Nephron progenitor cell (in vitro differentiated cells): ENCODE results near the gene GMPPA.

Experiments used
- DNase-seq: peaks from one replicate; pipeline ENCODE4 v3.0.0; 2021
- H3K27ac Mint-ChIP-seq: 2 replicates; pipeline ENCODE4 v1.8.0; 2021; ENCODE audit warnings: mild to moderate bottlenecking, moderate library complexity, mixed read lengths
- H3K27me3 Mint-ChIP-seq: 2 replicates; pipeline ENCODE4 v1.8.0; 2021; ENCODE audit warnings: mild to moderate bottlenecking, low read depth, mixed read lengths; ENCODE audit not compliant: poor library complexity
- H3K36me3 Mint-ChIP-seq: 2 replicates; pipeline ENCODE4 v1.8.0; 2021; ENCODE audit warnings: low read depth, mixed read lengths
- H3K4me1 Mint-ChIP-seq: 2 replicates; pipeline ENCODE4 v1.8.0; 2021; ENCODE audit warnings: mixed read lengths
- H3K4me3 Mint-ChIP-seq: 2 replicates; pipeline ENCODE4 v1.8.0; 2021; ENCODE audit warnings: mild to moderate bottlenecking, moderate library complexity, mixed read lengths
- H3K9me3 Mint-ChIP-seq: 2 replicates; pipeline ENCODE4 v1.8.0; 2021; ENCODE audit warnings: mild to moderate bottlenecking, moderate library complexity, mixed read lengths
- CTCF ChIP-seq: fragments of 200-600 bp; sonication (generic); IDR thresholded peaks from 2 replicates; pipeline ENCODE4 v1.5.0; 2021; ENCODE audit warnings: antibody characterized with exemption

The GMPPA gene

GRCh38 chr2:219471476-219472371 is 27.0 kb upstream of the GMPPA start:
- Mint-ChIP-seq H3K36me3 (no peaks in the 10 kb centered on the region), H3K4me1 (peaks cover 28% of the 10 kb centered on the region), H3K27me3 (no peaks in the 10 kb centered on the region), H3K27ac (no peak overlapping the region), H3K9me3 (no peaks in the 10 kb centered on the region), H3K4me3 (no peak overlapping the region)
- DNase-seq = no peak
- TF ChIP-seq CTCF = no peak

GRCh38 chr2:219472629-219473187 is 26.0 kb upstream of the GMPPA start:
- Mint-ChIP-seq H3K36me3 (no peaks in the 10 kb centered on the region), H3K4me1 (peaks cover 28% of the 10 kb centered on the region), H3K4me3 (no peak overlapping the region), H3K27ac (no peak overlapping the region), H3K9me3 (no peaks in the 10 kb centered on the region), H3K27me3 (no peaks in the 10 kb centered on the region)
- no peak for DNase-seq
- no peak for TF ChIP-seq CTCF

- Mint-ChIP-seq H3K27me3 (no peaks in the 10 kb centered on the region), H3K9me3 (no peaks in the 10 kb centered on the region), H3K4me1 (peaks cover 27% of the 10 kb centered on the region), H3K4me3 (no peak overlapping the region), H3K36me3 (no peaks in the 10 kb centered on the region), H3K27ac (no peak overlapping the region)
- TF ChIP-seq CTCF = no peak
- DNase-seq = no peak
These were observed 25.2 kb upstream of the GMPPA start for GRCh38 chr2:219473511-219473910.

GRCh38 chr2:219474285-219475060 is 24.2 kb upstream of the GMPPA start:
- H3K27ac Mint-ChIP-seq = no peak overlapping the region
- no peak for TF ChIP-seq CTCF
- H3K9me3 Mint-ChIP-seq = no peaks in the 10 kb centered on the region
- no peak for DNase-seq
- H3K36me3 Mint-ChIP-seq = no peaks in the 10 kb centered on the region
- peaks cover 27% of the 10 kb centered on the region for H3K4me1 Mint-ChIP-seq
- peaks cover 4% of the 10 kb centered on the region for H3K27me3 Mint-ChIP-seq
- H3K4me3 Mint-ChIP-seq = no peak overlapping the region

- TF ChIP-seq CTCF = no peak
- H3K27ac Mint-ChIP-seq = no peak overlapping the region
- H3K27me3 Mint-ChIP-seq = peaks cover 4% of the 10 kb centered on the region
- H3K4me3 Mint-ChIP-seq = no peak overlapping the region
- no peaks in the 10 kb centered on the region for H3K9me3 Mint-ChIP-seq
- no peak for DNase-seq
- H3K4me1 Mint-ChIP-seq = peaks cover 27% of the 10 kb centered on the region
- no peaks in the 10 kb centered on the region for H3K36me3 Mint-ChIP-seq
These were observed 23.4 kb upstream of the GMPPA start for GRCh38 chr2:219475278-219475677.
